Aorta (tissue), 5 donors: ENCODE measurements around the gene ABLIM3. TPM values are rescaled to one million over a fixed set of nuclear protein-coding genes. Genes with fewer than 3 reads are reported as not detected.

Source experiments
- ATAC-seq: fragments of 200-7000 bp; cut with Tn5 transposase; one replicate; pipeline ENCODE4 v1.9.1; 2022; ENCODE audit warnings: moderate library complexity; ENCODE audit not compliant: low FRiP score
- DNase-seq, 2 donors: peaks; one replicate each; pipeline ENCODE4 v3.0.0-alpha.2; 2020
- H3K27ac ChIP-seq, 2 donors: one replicate each; pipeline ENCODE4 v1.5.1; 2013; ENCODE audit warnings: low read length in 2 of 2, mild to moderate bottlenecking in 2 of 2, moderate library complexity in 2 of 2, control low read depth in 1 of 2, inconsistent platforms in 1 of 2, low read depth in 1 of 2
- H3K27me3 ChIP-seq, 2 donors: one replicate each; pipeline ENCODE4 v1.6.1; 2013; ENCODE audit warnings: control low read depth in 1 of 2, low read length in 1 of 2, mild to moderate bottlenecking in 1 of 2, moderate library complexity in 1 of 2; ENCODE audit not compliant: insufficient read depth in 2 of 2, control insufficient read depth in 1 of 2
- H3K36me3 ChIP-seq, 2 donors: one replicate each; pipeline ENCODE4 v1.6.1; 2013; ENCODE audit warnings: control low read depth in 1 of 2, low read length in 1 of 2, mild to moderate bottlenecking in 1 of 2; ENCODE audit not compliant: insufficient read depth in 2 of 2, control insufficient read depth in 1 of 2
- H3K4me1 ChIP-seq, 2 donors: one replicate each; pipeline ENCODE4 v1.6.1; 2013; ENCODE audit warnings: low read length in 2 of 2, control low read depth in 1 of 2, mild to moderate bottlenecking in 1 of 2, moderate library complexity in 1 of 2; ENCODE audit not compliant: insufficient read depth in 2 of 2, control insufficient read depth in 1 of 2
- H3K4me3 ChIP-seq, 2 donors: one replicate each; pipeline ENCODE4 v1.5.1; 2013; ENCODE audit warnings: low read length in 2 of 2, control low read depth in 1 of 2, mild to moderate bottlenecking in 1 of 2
- H3K9me3 ChIP-seq: one replicate; pipeline ENCODE4 v1.6.1; 2013; ENCODE audit warnings: mild to moderate bottlenecking, low read length; ENCODE audit not compliant: control insufficient read depth
- whole genome bisulfite sequencing, 2 donors: extraction: QIAGEN DNeasy Blood & Tissue Kit; methylation state at CpG; one replicate each; pipeline ENCODE4 v1.1.7; 2013; 5-methylcytosine and 5-hydroxymethylcytosine counted together
- intact Hi-C, 2 donors: fragments of 100-400 bp; cut with DNase I; formaldehyde crosslinking; loops; one replicate each; pipeline versions ENCODE4 v1.14.2 to v1.15.0; 2022
- polyA plus RNA-seq, 2 donors: library from polyadenylated mRNA; stranded (reverse); fragments of 200-250 nt; gene quantifications; one replicate each; pipeline ENCODE4 v1.2.3, GENCODE V29; 2013
- total RNA-seq, 2 donors: library from RNA; stranded (reverse); fragmentation: NEBNext Ultra II Directional; extraction: Animal tissue kit (Norgen Biotek cat#: 25700); gene quantifications; one replicate each; pipeline ENCODE4 v1.2.1, GENCODE V29; 2021
- donor health status: healthy with polysubstance abuse.
- donor health status: Bipolar disorder and iron deficiency.
- donor health status: DM: no; HTN: no; CAD: no.
- donor health status: DM: no; HTN: no; CAD: no.
- donor health status: DM: yes; HTN: yes; CAD: no.

The ABLIM3 gene
- total and polyA plus RNA-seq, 4 donors = 15.8 to 46.0 (median 38.7) TPM

DNA sequence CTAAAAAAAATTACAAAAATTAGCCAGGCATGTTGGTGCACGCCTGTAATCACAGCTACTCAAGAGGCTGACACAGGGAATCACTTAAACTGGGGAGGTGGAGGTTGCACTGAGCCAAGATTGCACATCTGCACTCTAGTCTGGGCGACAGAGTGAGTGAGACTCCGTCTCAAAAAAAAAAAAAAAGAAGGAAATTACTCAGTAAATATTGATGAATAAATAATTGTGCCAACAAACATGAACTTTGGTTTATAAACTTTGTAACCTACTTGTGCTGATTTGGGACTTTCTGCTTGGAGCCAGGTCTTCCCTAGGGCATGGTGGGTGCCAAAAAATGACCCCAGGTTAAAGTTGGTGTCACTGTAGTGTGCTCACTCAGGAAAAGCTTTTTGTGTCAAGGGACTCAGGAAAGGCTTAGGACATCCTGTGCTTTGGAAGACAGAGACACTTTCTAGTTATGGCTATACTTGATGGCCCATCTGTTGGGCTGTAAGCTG is 19.0 kb downstream of the ABLIM3 start:
- ATAC-seq (no peak), DNase-seq (no peak)
- H3K27me3 ChIP-seq = no peaks in the 10 kb centered on the region
- H3K27ac ChIP-seq = no peak overlapping the region
- no peaks in the 10 kb centered on the region for H3K4me1 ChIP-seq
- H3K36me3 ChIP-seq = no peaks in the 10 kb centered on the region
- H3K9me3 ChIP-seq = no peaks in the 10 kb centered on the region
- H3K4me3 ChIP-seq = no peak overlapping the region
- intact Hi-C loops = no loop called here
- WGBS, 2 donors = 87 to 92% methylated on average over 3 of the region's 3 CpGs

DNA sequence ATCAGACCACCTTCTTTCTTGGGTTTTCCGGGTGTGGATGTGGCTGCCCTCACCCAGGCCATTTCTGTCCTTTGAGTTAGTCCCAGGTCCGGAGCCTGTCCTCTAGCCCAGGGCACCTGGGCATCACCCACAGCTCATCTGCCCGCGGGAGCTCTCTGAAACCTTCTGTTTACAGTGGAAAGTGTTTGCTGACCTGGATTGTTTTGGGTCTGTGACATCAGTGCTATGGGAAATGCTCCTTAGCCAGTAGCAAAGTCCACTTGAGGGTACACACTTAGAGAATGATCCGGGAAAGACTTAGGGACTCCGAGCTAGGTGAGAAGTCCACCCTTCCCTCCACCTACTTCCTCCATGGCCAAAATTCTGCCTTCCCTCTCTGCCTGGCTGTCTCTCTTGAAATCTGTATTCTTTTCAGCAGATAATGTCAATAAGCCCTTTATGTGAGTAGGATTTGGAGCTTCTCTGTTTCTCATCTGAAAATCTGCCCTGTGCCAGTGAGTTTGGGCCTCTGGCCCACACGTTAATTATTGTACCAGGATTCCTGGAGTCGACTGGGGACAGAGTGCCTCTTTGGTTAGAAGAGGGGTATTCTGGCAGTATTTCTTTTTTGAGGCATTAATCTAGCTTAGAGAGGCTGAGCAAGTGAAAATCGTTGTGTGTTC is 19.9 kb downstream of the ABLIM3 start:
- WGBS, 2 donors = 69 to 70% methylated on average over 9 of the region's 9 CpGs
- no peaks in the 10 kb centered on the region for H3K9me3 ChIP-seq
- no peaks in the 10 kb centered on the region for H3K27me3 ChIP-seq
- peaks cover 0 to 2% of the 10 kb centered on the region in 2 donors for H3K4me1 ChIP-seq
- no peak overlapping the region for H3K4me3 ChIP-seq
- intact Hi-C loops = no loop called here
- no peak overlapping the region for H3K27ac ChIP-seq
- no peak for DNase-seq
- H3K36me3 ChIP-seq = no peaks in the 10 kb centered on the region
- ATAC-seq = no peak

DNA sequence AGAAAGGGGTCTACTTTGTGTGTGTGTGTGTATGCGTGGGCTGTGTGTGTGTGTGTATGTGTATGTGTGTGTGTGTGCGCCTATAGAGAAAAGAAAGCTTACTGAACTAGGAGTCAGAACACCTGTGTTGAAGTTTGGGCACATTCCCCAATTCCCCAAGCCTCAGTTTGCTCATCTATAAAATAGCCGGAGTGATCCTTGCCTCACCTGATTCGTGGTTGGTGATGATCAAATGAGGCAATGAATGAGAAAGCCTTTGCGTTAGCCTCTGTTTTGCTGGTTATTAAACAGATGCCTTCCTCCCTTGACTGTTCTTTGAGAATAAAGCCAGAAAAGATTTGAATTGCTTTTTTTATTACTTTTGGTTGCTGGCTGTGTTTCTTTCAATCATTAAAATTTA is 20.6 kb downstream of the ABLIM3 start:
- Histone ChIP-seq H3K36me3 (no peaks in the 10 kb centered on the region), H3K4me3 (no peak overlapping the region), H3K27ac (no peak overlapping the region), H3K4me1 (peaks cover 0 to 4% of the 10 kb centered on the region in 2 donors), H3K9me3 (no peaks in the 10 kb centered on the region), H3K27me3 (no peaks in the 10 kb centered on the region)
- 97 to 98% methylated on average over 5 of the region's 5 CpGs for WGBS, 2 donors
- ATAC-seq (no peak), DNase-seq (no peak)
- intact Hi-C loops = no loop called here

DNA sequence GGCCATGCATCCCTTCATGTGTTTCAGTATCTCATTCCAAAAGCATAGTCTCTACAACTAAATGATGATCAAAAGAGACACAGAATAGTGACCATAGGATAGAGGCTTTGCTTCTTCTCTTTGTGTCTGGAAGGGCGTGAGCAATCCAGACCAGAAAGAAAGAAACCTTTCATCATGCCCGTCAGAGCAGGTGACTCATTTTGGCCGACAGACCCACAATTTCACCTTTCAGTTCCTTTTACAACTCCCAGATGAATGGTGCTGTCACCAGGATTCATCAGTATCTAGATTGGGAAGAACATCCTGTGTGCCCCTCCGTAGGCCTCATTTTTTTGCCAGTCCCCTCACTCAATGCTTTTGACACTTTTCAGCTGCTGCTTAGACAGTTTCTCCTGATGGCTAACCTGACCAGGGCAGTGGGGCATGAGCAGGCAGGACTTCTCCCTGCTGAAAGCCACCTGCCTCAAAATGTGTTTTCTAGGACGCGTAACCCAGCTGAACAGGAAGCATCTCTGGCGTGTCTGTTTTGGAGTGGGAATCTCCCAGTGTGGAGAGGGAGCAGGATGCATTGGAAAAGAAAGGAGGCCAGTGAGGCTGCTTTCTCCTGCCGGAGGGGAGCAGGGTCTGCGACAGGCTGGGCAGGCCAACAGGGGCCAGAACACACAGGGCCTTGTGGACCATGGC is 21.2 kb downstream of the ABLIM3 start:
- 69 to 73% methylated on average over 9 of the region's 9 CpGs for whole genome bisulfite sequencing, 2 donors
- H3K27ac ChIP-seq = no peak overlapping the region
- H3K27me3 ChIP-seq = no peaks in the 10 kb centered on the region
- no peak for ATAC-seq
- H3K4me1 ChIP-seq = peaks cover 0 to 4% of the 10 kb centered on the region in 2 donors
- H3K4me3 ChIP-seq = no peak overlapping the region
- no peaks in the 10 kb centered on the region for H3K9me3 ChIP-seq
- no peak for DNase-seq
- no peaks in the 10 kb centered on the region for H3K36me3 ChIP-seq
- intact Hi-C loops = no loop called here

DNA sequence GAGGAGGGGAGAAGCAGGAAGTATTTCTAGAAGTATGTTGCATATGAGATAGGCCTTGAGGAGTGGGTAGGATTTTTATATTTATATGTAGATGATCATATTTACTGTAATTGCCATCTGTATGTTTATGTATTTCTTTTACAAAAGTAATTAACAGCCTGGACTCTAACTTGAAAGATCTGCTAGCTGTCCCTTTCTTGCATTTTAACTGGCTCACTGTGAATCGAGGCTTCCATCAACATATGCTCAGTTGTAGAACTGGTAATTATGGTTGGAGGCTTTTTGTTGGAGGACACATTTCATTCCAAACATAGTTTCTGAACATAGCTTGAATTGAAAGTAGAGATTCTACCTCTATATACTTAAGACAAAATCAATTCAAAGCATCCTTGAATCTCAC is 23.4 kb downstream of the ABLIM3 start:
- DNase-seq (no peak), ATAC-seq (no peak)
- no peaks in the 10 kb centered on the region for H3K9me3 ChIP-seq
- no peak overlapping the region for H3K27ac ChIP-seq
- H3K4me3 ChIP-seq = no peak overlapping the region
- 48 to 80% methylated on average over 1 of the region's 1 CpG for WGBS, 2 donors
- intact Hi-C loops = no loop called here
- H3K4me1 ChIP-seq = peaks cover 0 to 4% of the 10 kb centered on the region in 2 donors
- H3K27me3 ChIP-seq = no peaks in the 10 kb centered on the region
- no peaks in the 10 kb centered on the region for H3K36me3 ChIP-seq

DNA sequence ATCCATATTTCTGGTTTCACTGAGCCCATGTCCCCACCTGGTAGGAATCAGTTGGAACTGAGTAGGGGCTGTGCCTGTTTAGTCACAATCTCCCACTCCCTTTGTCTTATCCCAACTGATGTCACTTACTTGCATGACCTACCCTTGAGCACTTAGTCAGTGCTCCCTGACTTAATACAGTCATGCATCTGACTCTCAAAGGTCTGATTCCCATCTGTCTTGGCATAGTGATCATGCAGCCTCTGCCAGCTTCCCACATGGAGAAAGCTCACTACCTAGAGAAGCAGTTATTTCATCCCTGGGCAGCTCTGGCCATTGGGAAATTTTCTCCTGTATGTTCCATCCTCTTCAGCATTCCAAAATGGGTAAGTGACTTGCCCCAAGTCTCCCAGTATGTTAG is 24.8 kb downstream of the ABLIM3 start:
- H3K9me3 ChIP-seq = no peaks in the 10 kb centered on the region
- H3K27ac ChIP-seq = no peak overlapping the region
- no peak overlapping the region for H3K4me3 ChIP-seq
- no peak for ATAC-seq
- peaks cover 0 to 4% of the 10 kb centered on the region in 2 donors for H3K4me1 ChIP-seq
- H3K27me3 ChIP-seq = no peaks in the 10 kb centered on the region
- DNase-seq = peak in 1 of 2 donors; percentile 44
- no peaks in the 10 kb centered on the region for H3K36me3 ChIP-seq
- intact Hi-C loops = no loop called here

DNA sequence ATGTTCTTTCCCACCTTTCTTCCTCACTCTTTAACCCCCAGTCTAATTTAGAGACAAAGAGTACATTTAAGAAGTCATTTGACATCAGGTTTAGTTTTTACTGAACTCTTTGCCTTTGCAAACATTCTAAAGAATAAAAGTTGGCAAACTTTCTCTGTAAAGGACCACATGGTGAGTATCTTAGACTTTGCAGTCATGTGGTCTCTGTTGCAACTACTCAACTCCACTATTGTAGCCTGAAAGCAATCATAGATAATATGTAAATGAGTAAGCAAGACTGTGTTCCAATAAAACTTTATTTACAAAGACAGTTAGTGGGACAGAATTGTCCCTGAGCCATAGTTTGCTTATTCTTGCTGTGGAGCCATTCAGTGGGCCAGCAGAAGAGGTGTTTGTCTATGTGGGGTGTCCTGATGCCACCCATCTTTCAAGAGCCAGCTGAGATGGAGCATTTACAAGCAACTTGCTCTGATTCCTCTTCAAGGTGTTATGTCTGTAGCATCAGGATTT is 25.4 kb downstream of the ABLIM3 start:
- no peaks in the 10 kb centered on the region for H3K27me3 ChIP-seq
- H3K4me1 ChIP-seq = peaks cover 0 to 4% of the 10 kb centered on the region in 2 donors
- intact Hi-C loops = no loop called here
- H3K4me3 ChIP-seq = no peak overlapping the region
- no peak overlapping the region for H3K27ac ChIP-seq
- no peak for DNase-seq
- H3K36me3 ChIP-seq = no peaks in the 10 kb centered on the region
- no peaks in the 10 kb centered on the region for H3K9me3 ChIP-seq
- no peak for ATAC-seq

DNA sequence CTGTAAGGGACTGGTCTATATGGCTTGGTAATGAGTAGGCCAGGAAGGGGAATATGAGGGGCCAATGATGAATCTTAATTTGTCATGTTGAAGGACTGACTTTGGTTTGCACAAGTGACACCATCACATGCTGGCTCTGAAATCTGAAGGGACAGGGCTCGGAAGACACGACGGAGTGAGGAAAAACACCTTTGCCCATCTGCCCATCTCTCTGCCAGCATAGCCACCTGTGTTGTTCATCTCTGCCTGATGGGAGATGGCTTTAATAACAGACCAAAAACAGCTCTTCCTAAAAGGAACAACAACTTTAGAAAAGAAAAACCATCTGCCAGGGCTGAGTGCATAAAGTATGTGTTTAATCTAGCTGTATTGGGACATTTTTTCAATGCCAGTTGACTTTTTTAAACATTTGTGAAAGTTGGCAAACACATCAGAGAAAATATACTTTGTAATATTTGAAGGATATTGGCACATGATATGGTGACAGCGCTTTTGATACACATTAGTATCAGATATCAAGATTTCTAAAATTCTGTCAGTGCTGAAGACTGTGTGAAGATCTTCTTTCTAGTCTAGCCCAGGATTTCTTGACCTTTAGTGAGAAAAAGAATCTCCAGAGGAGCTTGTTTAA is 27.1 kb downstream of the ABLIM3 start:
- WGBS, 2 donors = 94 to 98% methylated on average over 4 of the region's 4 CpGs
- Histone ChIP-seq H3K27me3 (no peaks in the 10 kb centered on the region), H3K4me3 (no peak overlapping the region), H3K4me1 (peaks cover 0 to 4% of the 10 kb centered on the region in 2 donors), H3K36me3 (no peaks in the 10 kb centered on the region), H3K27ac (no peak overlapping the region), H3K9me3 (no peaks in the 10 kb centered on the region)
- ATAC-seq = no peak
- intact Hi-C loops = no loop called here
- no peak for DNase-seq
